GM12874 (cell line): ENCODE results near the gene XPO5.

ENCODE experiments used
- CTCF ChIP-seq: IDR thresholded peaks from 2 replicates; pipeline ENCODE4 v1.5.1; 2011; ENCODE audit warnings: low read depth, mild to moderate bottlenecking, control low read depth, low read length, moderate library complexity; ENCODE audit not compliant: insufficient read depth

XPO5 gene

DNA sequence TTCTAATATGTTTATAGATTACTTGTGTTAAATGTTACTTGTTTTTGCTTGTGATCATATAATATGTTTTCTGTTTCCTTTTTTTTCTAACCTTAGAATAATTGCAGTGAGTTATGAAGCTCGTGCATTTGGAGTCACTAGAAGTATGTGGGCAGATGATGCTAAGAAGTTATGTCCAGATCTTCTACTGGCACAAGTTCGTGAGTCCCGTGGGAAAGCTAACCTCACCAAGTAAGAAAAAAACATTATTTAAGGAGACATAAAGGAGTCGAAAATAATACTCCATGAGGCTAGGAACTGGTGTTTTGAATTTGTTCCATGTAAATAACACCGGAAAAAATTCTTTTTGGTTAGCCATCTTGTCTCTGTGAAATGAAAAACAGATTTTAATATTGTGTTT lies 7.1 kb upstream of the XPO5 start:
- no peak for TF ChIP-seq CTCF

DNA sequence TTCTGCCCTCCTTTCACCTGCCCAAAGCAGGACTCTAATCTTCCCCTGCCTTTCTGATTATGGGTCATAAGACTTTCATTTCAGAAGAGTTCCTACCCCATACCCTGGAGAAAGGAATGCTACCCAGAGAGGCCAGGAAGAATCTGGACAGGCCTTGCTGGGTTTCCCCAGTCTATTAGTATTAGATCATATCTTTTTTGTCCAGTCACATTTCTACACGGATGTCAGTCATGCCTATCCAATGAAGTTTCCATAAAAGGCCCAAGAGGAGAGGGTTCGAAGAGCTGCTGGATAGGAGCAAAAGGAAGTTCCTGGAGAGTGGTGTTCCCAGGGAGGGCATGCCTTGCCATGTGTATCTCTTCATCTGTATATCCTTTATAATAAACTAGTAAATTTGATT lies 3.3 kb upstream of the XPO5 start:
- TF ChIP-seq CTCF: no peak

DNA sequence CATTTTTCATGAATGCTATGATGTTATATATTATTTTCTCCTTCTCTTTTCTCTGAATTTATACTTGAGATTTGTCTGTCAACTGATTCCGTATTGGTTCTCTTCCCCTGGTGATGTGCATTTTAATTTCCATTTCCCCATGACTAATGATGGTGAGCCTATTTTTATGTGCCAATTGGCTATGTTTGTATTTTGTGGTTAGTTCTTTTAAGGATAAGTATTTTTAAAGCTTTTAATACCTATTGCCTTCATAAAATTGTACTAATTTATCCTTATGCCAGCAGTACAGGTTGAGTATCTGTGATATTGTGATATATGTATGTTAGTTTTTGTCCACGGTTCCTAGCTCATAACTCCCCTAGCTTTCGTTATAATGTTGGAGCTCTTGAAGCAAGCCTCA lies 2.9 kb upstream of the XPO5 start:
- no peak for TF ChIP-seq CTCF

DNA sequence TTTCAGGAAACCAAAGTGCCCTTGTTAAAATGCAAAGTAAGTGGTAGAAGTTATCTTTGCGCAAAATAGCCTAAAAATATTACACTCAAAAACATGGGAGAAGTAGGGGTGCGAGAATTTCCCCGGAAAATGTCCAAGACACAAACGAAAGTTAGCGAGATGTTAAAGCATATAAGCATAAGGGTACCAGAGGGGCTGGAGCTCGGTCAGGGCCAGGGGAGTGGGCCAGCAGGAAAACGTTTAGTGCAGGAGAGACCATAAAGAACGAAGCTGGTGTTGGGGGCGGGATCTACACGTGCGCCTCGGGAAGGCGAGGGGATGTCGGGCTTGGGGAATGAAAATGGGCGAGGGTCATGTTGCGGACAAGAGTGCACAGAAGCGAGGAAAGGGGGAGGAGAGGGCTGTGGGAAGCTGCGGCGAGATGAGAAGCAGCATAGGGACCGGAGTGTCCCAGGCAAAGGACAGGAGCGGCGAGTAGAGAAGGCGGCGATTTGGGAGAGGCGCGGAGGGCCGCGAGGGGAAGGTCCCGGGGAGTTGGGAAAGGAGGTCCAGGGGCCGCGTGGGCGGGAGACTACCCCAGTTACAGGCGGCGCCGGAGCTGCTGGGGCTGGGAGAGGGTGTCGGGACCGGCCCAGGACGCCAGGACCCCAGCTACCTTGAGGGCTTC lies 600 bp downstream of the XPO5 start:
- TF ChIP-seq CTCF: no peak

DNA sequence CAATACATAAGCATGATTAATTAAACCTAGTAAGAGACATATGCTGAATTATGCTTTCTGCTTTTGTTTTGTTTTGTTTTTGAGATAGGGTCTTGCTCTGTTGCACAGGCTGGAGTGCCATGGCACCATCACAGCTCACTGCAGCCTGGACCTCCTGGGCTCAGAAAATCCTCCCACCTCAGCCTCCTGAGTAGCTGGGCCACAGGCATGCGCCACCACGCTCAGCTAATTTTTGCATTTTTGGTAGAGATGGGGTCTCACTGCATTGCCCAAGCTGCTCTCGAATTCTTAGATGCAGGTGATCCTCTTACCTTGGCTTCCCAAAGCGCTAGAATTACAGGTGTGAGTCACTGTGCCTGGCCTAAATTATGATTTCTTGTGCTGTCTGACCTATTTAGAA lies 3.8 kb downstream of the XPO5 start:
- no peak for TF ChIP-seq CTCF

DNA sequence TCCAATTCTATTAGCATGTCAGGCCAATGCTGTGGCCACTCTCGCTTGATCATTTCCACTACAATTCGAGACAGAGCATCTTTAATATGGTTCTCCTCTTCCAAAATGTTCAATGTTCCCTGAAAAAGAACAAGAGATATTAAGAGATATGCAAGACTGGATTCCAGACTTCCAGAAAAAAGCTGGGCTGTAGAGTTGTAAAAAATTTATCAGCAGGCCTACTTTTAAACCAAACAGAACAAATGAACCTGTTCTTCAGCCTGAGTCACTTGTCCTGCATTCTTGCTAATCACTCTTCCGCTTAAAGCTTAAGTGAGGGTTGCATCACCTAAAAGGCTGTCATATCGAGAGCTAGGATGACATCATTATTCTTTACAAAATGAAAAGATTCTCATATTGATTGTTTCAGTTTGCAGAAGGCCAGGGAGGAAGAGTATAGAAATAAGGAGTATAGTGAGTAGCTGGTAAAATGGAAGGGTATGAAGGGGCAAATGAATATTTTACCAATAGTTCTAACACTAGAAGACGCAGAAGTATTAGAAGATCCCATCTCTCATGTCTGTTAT lies 4.9 kb downstream of the XPO5 start:
- TF ChIP-seq CTCF: no peak

DNA sequence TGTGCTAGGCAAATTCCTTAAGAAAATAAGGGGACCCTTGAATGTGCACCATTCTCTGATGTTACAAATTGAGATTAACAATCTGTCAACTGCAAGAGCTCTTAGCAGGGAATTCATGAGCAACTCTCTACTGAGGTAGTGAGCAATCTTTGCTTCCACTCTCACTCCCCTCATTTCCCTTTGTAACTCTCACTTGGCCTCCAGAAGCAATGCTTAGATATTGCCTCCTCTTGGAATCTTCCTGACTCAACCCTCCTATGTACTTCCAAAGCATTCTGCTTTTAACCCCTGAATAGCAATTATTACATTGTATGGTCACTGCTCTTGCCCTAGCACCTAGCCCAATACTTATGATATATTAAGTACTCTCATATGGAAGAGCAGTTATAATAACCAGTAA lies 16.5 kb downstream of the XPO5 start:
- no peak for TF ChIP-seq CTCF
